Natural killer cell (primary cell): Measurements from ENCODE around the gene KANSL1. TPM values are rescaled to one million over a fixed set of nuclear protein-coding genes. Genes with fewer than 3 reads are reported as not detected.
"Not testable (repeated sequence)": the region's sequence is repeated elsewhere in the genome, so short reads cannot be mapped to it uniquely, and the experiment has no call there.

Source experiments
- ATAC-seq, 3 donors: fragments of 150-1000 bp in 2 of 3; fragments of 200-7000 bp in 1 of 3; cut with Tn5 transposase; 1 replicate in 1 of 3; 2 replicates in 2 of 3; pipeline ENCODE4 v1.10.0; 2021; ENCODE audit warnings: mild to moderate bottlenecking in 2 of 3, moderate library complexity in 2 of 3
- DNase-seq, 2 donors: peaks; one replicate each; pipeline versions ENCODE4 v3.0.0 to v3.0.0-alpha.2; 2013 to 2021; ENCODE audit warnings: mixed read lengths in 1 of 2
- H3K27ac ChIP-seq: one replicate; pipeline ENCODE4 v1.5.1; 2013; ENCODE audit warnings: mild to moderate bottlenecking, low read length
- H3K27me3 ChIP-seq: one replicate; pipeline ENCODE4 v1.6.1; 2013; ENCODE audit warnings: low read length; ENCODE audit not compliant: control insufficient read depth, insufficient read depth
- H3K36me3 ChIP-seq: one replicate; pipeline ENCODE4 v1.6.1; 2013; ENCODE audit warnings: low read length; ENCODE audit not compliant: control insufficient read depth, insufficient read depth
- H3K4me1 ChIP-seq: one replicate; pipeline ENCODE4 v1.6.1; 2013; ENCODE audit warnings: low read length; ENCODE audit not compliant: control insufficient read depth, insufficient read depth
- H3K4me3 ChIP-seq: one replicate; pipeline ENCODE4 v1.5.1; 2013; ENCODE audit warnings: low read length
- H3K9me3 ChIP-seq: one replicate; pipeline ENCODE4 v1.6.1; 2013; ENCODE audit warnings: low read length; ENCODE audit not compliant: control insufficient read depth, insufficient read depth
- H3K27ac Mint-ChIP-seq, 2 donors: one replicate each; pipeline ENCODE4 v1.8.0; 2022; ENCODE audit warnings: mild to moderate bottlenecking in 2 of 2, mixed read lengths in 2 of 2, moderate library complexity in 1 of 2
- H3K27me3 Mint-ChIP-seq, 2 donors: one replicate each; pipeline ENCODE4 v1.8.0; 2022; ENCODE audit warnings: low read depth in 2 of 2, mixed read lengths in 2 of 2
- H3K36me3 Mint-ChIP-seq: one replicate; pipeline ENCODE4 v1.8.0; 2022; ENCODE audit warnings: mixed read lengths
- H3K4me1 Mint-ChIP-seq, 2 donors: one replicate each; pipeline ENCODE4 v1.8.0; 2022; ENCODE audit warnings: mixed read lengths in 2 of 2
- H3K4me3 Mint-ChIP-seq: one replicate; pipeline ENCODE4 v1.8.0; 2022; ENCODE audit warnings: mild to moderate bottlenecking, moderate library complexity, mixed read lengths
- H3K9me3 Mint-ChIP-seq, 2 donors: one replicate each; pipeline ENCODE4 v1.8.0; 2022; ENCODE audit warnings: mixed read lengths in 2 of 2
- WGBS: methylation state at CpG from one replicate; pipeline ENCODE4 v1.1.7; 2013; ENCODE audit warnings: missing lambda C conversion rate; ENCODE audit not compliant: insufficient coverage; 5-methylcytosine and 5-hydroxymethylcytosine counted together
- intact Hi-C: fragments of 100-400 bp; cut with micrococcal nuclease; formaldehyde crosslinking; loops from one replicate; pipeline ENCODE4 v1.14.2; 2022
- total RNA-seq, 4 donors: library from RNA; stranded (reverse); fragments of 120-200 nt in 1 of 4; gene quantifications; one replicate each; pipeline versions ENCODE4 v1.2.3 to v1.2.4, GENCODE V29; 2013 to 2022
- TF ChIP-seq, protein P1 (sequence below): fragments of 200-600 bp; IDR thresholded peaks from one replicate; pipeline ENCODE4 v1.8.0; 2022; ENCODE audit warnings: antibody characterized with exemption

Gene KANSL1
- total RNA-seq = 100 to 1,000 TPM; 202 to 240 (median 220) TPM
- total RNA-seq (2013) = 196 TPM

DNA sequence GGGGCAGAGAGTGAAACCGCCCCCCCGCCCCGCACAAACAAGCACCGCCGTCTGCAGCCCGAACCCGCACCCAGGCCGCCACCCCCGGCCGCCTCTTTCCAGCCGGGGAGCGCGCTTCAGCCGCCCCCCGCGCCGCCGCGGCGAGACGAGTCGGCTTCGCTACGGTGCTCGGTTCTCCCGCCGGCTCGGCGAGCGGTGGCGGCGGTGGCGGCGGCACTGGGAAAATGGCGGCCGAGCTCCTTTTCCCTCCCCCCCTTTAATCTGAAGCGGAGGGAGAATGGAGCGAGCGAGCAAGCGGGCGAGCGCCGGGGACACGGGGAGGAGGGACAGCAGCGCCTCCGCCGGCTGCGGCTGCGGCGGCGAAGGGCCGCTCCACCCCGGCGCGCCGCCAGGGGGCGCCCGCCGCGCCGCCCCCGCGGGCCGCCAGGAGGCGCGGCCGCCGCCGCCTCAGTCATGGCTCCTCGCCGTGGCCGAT is at the start of gene KANSL1:
Gene KANSL1 (minus strand): TSS at position 279 of the 475 bp plus-strand sequence. CDS start 21,286 bp downstream, outside the sequence.
- Mint-ChIP-seq H3K27ac (peak within 1 kb of the TSS; percentile 95 to 99), H3K9me3 (no peaks in the 10 kb centered on the region), H3K4me1 (peaks cover 54 to 56% of the 10 kb centered on the region in 2 donors), H3K27me3 (no peaks in the 10 kb centered on the region), H3K4me3 (peak within 1 kb of the TSS; percentile 98), H3K36me3 (no peaks in the 10 kb centered on the region)
- Histone ChIP-seq H3K36me3 (no peaks in the 10 kb centered on the region), H3K27ac (peak within 1 kb of the TSS; percentile 100), H3K27me3 (no peaks in the 10 kb centered on the region), H3K4me1 (peaks cover 28% of the 10 kb centered on the region), H3K9me3 (no peaks in the 10 kb centered on the region), H3K4me3 (peak within 1 kb of the TSS; percentile 98)
- peak; percentile 64 to 84 (median 69) for ATAC-seq
- under 1% methylated on average over 72 of the region's 72 CpGs for WGBS
- TF ChIP-seq, protein P1, sequence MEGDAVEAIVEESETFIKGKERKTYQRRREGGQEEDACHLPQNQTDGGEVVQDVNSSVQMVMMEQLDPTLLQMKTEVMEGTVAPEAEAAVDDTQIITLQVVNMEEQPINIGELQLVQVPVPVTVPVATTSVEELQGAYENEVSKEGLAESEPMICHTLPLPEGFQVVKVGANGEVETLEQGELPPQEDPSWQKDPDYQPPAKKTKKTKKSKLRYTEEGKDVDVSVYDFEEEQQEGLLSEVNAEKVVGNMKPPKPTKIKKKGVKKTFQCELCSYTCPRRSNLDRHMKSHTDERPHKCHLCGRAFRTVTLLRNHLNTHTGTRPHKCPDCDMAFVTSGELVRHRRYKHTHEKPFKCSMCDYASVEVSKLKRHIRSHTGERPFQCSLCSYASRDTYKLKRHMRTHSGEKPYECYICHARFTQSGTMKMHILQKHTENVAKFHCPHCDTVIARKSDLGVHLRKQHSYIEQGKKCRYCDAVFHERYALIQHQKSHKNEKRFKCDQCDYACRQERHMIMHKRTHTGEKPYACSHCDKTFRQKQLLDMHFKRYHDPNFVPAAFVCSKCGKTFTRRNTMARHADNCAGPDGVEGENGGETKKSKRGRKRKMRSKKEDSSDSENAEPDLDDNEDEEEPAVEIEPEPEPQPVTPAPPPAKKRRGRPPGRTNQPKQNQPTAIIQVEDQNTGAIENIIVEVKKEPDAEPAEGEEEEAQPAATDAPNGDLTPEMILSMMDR = peak; percentile 24
- DNase-seq = peak in 1 of 2 donors; percentile 94
- intact Hi-C loops = loop anchor here (5.0 to 10.0 kb wide), 4 partner anchors 56 to 1048 kb away; partner anchors contain the start of gene HEXIM1

- intact Hi-C loops, H3K4me1 ChIP-seq, H3K27me3 Mint-ChIP-seq, ATAC-seq, H3K27ac Mint-ChIP-seq, H3K36me3 ChIP-seq, H3K27ac ChIP-seq, H3K4me1 Mint-ChIP-seq, H3K36me3 Mint-ChIP-seq, H3K9me3 Mint-ChIP-seq, H3K9me3 ChIP-seq, DNase-seq, H3K27me3 ChIP-seq, H3K4me3 Mint-ChIP-seq, H3K4me3 ChIP-seq: not testable (repeated sequence)
- 92% methylated on average over 7 of the region's 8 CpGs for WGBS
Measured at GRCh38 chr17:46231359-46231758, 38.1 kb upstream of the KANSL1 start.

DNA sequence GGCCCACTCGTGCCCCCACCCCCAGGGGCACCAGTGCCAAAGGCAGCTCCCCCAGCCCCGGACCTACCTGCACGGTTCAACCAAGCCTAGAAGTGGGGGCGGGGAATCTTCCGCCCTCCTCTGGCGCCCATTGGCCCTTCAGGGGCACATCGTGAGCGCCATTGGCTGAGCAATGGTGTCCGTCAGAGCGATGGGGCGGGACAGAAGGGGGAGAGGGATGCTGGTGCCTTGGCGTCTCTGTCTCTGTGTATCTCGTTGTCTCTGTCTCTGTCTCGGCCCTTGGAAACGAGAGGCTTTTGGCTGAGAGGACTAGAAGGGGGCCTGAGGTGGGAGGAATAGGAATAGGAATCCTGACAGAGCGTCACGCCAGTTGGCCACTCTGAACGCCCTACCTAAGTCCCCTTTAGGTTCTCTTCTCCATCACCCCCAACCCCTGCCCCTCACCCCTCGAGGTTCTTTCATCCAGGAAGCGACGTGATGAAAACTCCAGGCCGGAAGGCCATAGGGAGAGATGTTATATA is 32.1 kb upstream of the KANSL1 start:
- H3K9me3 ChIP-seq, H3K36me3 ChIP-seq, H3K9me3 Mint-ChIP-seq, intact Hi-C loops, H3K4me1 ChIP-seq, H3K27me3 ChIP-seq, H3K27ac ChIP-seq, H3K27me3 Mint-ChIP-seq, H3K36me3 Mint-ChIP-seq, H3K4me1 Mint-ChIP-seq: not testable (repeated sequence)
- WGBS = 0% methylated on average over 9 of the region's 22 CpGs
- peak overlapping the region; percentile 40 for H3K4me3 ChIP-seq
- peak; percentile 89 to 91 for DNase-seq
- H3K4me3 Mint-ChIP-seq = peak overlapping the region; percentile 88
- H3K27ac Mint-ChIP-seq = peak overlapping the region; percentile 63 to 85
- peak; percentile 99 to 100 (median 100) for ATAC-seq

- H3K27ac ChIP-seq, H3K9me3 Mint-ChIP-seq, H3K9me3 ChIP-seq, H3K4me1 ChIP-seq, H3K4me1 Mint-ChIP-seq, H3K36me3 ChIP-seq, intact Hi-C loops, H3K27me3 Mint-ChIP-seq, H3K36me3 Mint-ChIP-seq, H3K27me3 ChIP-seq: not testable (repeated sequence)
- WGBS = 0% methylated on average over 30 of the region's 54 CpGs
- DNase-seq = peak in 1 of 2 donors; percentile 30
- H3K4me3 Mint-ChIP-seq = peak overlapping the region; percentile 88
- peak overlapping the region; percentile 40 for H3K4me3 ChIP-seq
- H3K27ac Mint-ChIP-seq = peak overlapping the region; percentile 63 to 85
- peak; percentile 41 to 66 (median 51) for ATAC-seq
Measured at GRCh38 chr17:46224864-46225263, 31.6 kb upstream of the KANSL1 start.

DNA sequence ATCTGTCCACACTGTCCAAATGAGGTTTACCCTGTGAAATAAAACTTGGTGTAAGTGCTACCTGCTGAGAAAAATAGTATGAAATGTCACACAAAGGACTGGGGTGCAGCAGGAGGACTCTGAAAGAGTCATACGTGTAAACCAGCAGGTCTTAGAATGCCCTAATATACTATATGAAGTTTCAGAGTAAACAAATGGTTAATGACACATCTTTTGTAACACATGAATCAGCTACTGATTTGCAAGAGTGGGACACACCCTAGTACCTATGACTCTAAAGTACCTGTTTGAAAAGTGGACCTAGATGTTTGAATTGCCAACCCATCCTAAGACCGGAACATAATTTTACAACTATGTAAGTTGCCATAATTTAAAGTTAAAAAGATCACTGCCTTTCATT is 29.8 kb upstream of the KANSL1 start:
- H3K9me3 Mint-ChIP-seq, DNase-seq, H3K36me3 ChIP-seq, H3K27ac ChIP-seq, H3K27me3 Mint-ChIP-seq, H3K36me3 Mint-ChIP-seq, H3K4me1 Mint-ChIP-seq, H3K27me3 ChIP-seq, H3K4me3 ChIP-seq, H3K27ac Mint-ChIP-seq, ATAC-seq, intact Hi-C loops, H3K4me1 ChIP-seq, H3K9me3 ChIP-seq: not testable (repeated sequence)
- H3K4me3 Mint-ChIP-seq = peak overlapping the region; percentile 42
- no CpG with 5 or more reads among the region's 2 CpGs for WGBS
